Ectodermal cell (in vitro differentiated cells): ENCODE data around the gene HS2ST1.
"Not testable (repeated sequence)": the region's sequence is repeated elsewhere in the genome, so short reads cannot be mapped to it uniquely, and the experiment has no call there.

ENCODE experiments used
- H3K27ac ChIP-seq: 2 replicates; pipeline ENCODE4 v1.7.0; 2013; ENCODE audit warnings: mild to moderate bottlenecking, low read depth, low read length; ENCODE audit not compliant: insufficient read depth, poor library complexity, severe bottlenecking
- H3K27me3 ChIP-seq: 2 replicates; pipeline ENCODE4 v1.7.0; 2013; ENCODE audit warnings: mild to moderate bottlenecking, low read length; ENCODE audit not compliant: insufficient read depth, control insufficient read depth, poor library complexity, severe bottlenecking
- H3K36me3 ChIP-seq: one replicate; pipeline ENCODE4 v1.7.0; 2013; ENCODE audit warnings: low read length; ENCODE audit not compliant: control insufficient read depth, insufficient read depth
- H3K4me1 ChIP-seq: one replicate; pipeline ENCODE4 v1.7.0; 2013; ENCODE audit warnings: low read length; ENCODE audit not compliant: control insufficient read depth, insufficient read depth
- H3K4me3 ChIP-seq: 2 replicates; pipeline ENCODE4 v1.7.0; 2013; ENCODE audit warnings: low read depth, low read length, control low read depth; ENCODE audit not compliant: insufficient read depth
- H3K9me3 ChIP-seq: 2 replicates; pipeline ENCODE4 v1.7.0; 2013; ENCODE audit warnings: mild to moderate bottlenecking, low read length, moderate library complexity; ENCODE audit not compliant: control insufficient read depth
- WGBS, 2 experiments: methylation state at CpG; one replicate each; pipeline ENCODE4 v1.1.7; 2013; ENCODE audit warnings: missing lambda C conversion rate in 2 of 2; 5-methylcytosine and 5-hydroxymethylcytosine counted together

Gene HS2ST1

GRCh38 chr1:87052961-87053360 lies 138.5 kb downstream of the HS2ST1 start:
- Histone ChIP-seq H3K27ac (no peak overlapping the region), H3K4me3 (no peak overlapping the region), H3K4me1 (no peaks in the 10 kb centered on the region), H3K27me3 (no peaks in the 10 kb centered on the region), H3K36me3 (no peaks in the 10 kb centered on the region), H3K9me3 (no peaks in the 10 kb centered on the region)
- 80 to 92% methylated on average over 1 of the region's 1 CpG for WGBS, 2 experiments

GRCh38 chr1:87053446-87053845 lies 139.0 kb downstream of the HS2ST1 start:
- Histone ChIP-seq H3K36me3 (no peaks in the 10 kb centered on the region), H3K27me3 (no peaks in the 10 kb centered on the region), H3K9me3 (no peaks in the 10 kb centered on the region), H3K4me3 (no peak overlapping the region), H3K27ac (no peak overlapping the region), H3K4me1 (no peaks in the 10 kb centered on the region)
- 94 to 100% methylated on average over 1 of the region's 1 CpG for whole genome bisulfite sequencing, 2 experiments

- Histone ChIP-seq H3K4me3 (no peak overlapping the region), H3K27me3 (no peaks in the 10 kb centered on the region), H3K27ac (no peak overlapping the region), H3K9me3 (no peaks in the 10 kb centered on the region), H3K4me1 (no peaks in the 10 kb centered on the region), H3K36me3 (no peaks in the 10 kb centered on the region)
Measured at GRCh38 chr1:87056974-87057373, 142.5 kb downstream of the HS2ST1 start.

DNA sequence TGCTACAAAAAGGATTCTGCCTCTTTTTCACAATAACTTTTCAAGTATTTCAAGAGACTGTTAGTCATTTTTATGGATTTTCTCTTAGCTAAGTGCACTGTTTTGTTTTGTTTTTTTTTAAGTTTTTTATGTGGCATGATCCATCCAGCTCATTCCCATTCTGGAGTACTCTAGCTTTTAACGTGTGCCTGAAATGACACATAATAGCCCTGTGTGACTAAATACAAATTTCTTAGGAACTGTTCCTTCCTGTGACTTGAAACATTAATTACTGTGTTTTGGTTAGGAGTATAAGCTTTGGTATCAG lies 143.9 kb downstream of the HS2ST1 start:
- no peaks in the 10 kb centered on the region for H3K36me3 ChIP-seq
- H3K4me1 ChIP-seq: no peaks in the 10 kb centered on the region
- H3K27me3 ChIP-seq: no peaks in the 10 kb centered on the region
- WGBS, 2 experiments: 83 to 100% methylated on average over 1 of the region's 1 CpG
- no peak overlapping the region for H3K4me3 ChIP-seq
- H3K9me3 ChIP-seq: no peaks in the 10 kb centered on the region
- H3K27ac ChIP-seq: no peak overlapping the region

- H3K36me3 ChIP-seq: no peaks in the 10 kb centered on the region
- H3K9me3 ChIP-seq: no peaks in the 10 kb centered on the region
- no peaks in the 10 kb centered on the region for H3K4me1 ChIP-seq
- no peaks in the 10 kb centered on the region for H3K27me3 ChIP-seq
- no peak overlapping the region for H3K27ac ChIP-seq
- H3K4me3 ChIP-seq: no peak overlapping the region
Measured at GRCh38 chr1:87061742-87062156, 147.3 kb downstream of the HS2ST1 start.

DNA sequence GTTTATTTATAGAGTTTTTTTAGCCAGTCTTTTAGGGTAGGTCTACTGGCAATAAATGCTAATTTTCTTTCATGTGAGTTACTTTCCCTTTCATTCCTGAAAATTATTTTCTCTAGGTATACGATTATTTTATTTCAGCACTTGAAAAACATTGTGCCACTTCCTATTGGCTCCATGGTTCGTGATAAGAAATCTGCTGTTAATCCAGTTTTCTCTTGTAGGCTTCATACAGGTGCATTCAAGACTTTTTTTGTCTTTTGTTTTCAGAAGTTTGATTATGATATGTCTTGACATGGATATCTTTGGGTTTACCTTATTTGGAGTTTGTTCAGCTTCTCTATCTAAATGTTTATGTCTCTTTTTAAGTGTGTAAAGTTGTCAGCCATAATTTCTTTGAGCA lies 148.3 kb downstream of the HS2ST1 start:
- Histone ChIP-seq H3K36me3 (no peaks in the 10 kb centered on the region), H3K9me3 (no peaks in the 10 kb centered on the region), H3K27me3 (no peaks in the 10 kb centered on the region), H3K27ac (no peak overlapping the region), H3K4me3 (no peak overlapping the region), H3K4me1 (no peaks in the 10 kb centered on the region)
- 92 to 99% methylated on average over 2 of the region's 2 CpGs for WGBS, 2 experiments

DNA sequence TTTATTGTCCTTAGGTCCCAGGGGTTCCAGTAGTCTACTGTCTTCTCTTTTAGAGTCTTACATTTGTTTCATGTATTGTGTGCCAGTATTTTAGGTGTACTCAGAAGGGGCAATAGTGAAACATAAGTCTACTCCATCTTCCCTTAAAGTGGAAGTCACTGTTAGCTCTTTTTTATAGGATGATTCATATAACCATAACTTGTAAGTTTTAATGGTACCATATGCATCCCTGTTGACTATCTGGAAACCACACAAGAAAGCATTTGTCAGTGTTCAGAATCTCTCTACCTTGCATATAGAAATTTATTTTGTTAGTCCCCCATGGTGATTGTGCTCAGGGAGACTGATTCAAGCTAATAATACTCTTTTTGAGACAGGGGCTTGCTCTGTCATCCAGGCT lies 149.9 kb downstream of the HS2ST1 start:
- Histone ChIP-seq H3K27me3 (no peaks in the 10 kb centered on the region), H3K36me3 (no peaks in the 10 kb centered on the region), H3K27ac (no peak overlapping the region), H3K9me3 (no peaks in the 10 kb centered on the region), H3K4me3 (no peak overlapping the region), H3K4me1 (no peaks in the 10 kb centered on the region)

DNA sequence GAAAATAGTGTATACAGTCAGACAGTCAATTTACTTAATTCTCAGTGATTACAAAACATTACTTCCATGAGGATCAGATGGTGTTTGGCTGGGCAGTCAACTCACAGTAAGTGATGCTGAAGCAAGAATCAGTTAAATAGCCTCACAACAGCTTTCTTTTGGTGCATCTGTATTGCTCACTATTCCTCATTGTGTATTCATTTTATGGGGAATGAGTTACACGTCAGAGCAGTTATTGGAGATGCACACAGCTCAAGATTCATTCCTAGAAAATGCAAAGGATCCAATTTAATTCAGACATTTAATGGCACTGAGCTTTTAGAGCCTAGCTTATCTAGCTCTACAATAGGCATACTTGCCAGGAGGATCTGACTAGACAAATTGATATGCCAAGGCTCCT lies 150.6 kb downstream of the HS2ST1 start:
- Histone ChIP-seq H3K36me3 (no peaks in the 10 kb centered on the region), H3K9me3 (no peaks in the 10 kb centered on the region), H3K4me3 (no peak overlapping the region), H3K27me3 (no peaks in the 10 kb centered on the region), H3K4me1 (no peaks in the 10 kb centered on the region), H3K27ac (no peak overlapping the region)
- WGBS, 2 experiments: 91 to 100% methylated on average over 1 of the region's 1 CpG

DNA sequence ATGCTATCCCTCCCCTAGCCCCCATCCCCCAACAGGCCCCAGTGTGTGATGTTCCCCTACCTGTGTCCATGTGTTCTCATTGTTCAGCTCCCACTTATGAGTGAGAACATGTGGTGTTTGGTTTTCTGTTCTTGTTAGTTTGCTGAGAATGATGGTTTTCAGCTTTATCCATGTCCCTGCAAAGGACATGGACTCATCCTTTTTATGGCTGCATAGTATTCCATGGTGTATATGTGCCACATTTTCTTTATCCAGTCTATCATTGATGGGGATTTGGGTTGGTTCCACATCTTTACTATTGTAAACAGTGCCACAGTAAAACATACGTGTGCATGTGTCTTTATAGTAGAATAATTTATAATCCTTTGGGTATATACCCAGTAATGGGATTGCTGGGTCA lies 152.3 kb downstream of the HS2ST1 start:
- not testable (repeated sequence) for H3K36me3 ChIP-seq, H3K27ac ChIP-seq, H3K9me3 ChIP-seq, H3K4me1 ChIP-seq, H3K27me3 ChIP-seq, H3K4me3 ChIP-seq
- no CpG with 5 or more reads among the region's 1 CpG for WGBS, 2 experiments

GRCh38 chr1:87072411-87072810 lies 158.0 kb downstream of the HS2ST1 start:
- no peak overlapping the region for H3K27ac ChIP-seq
- no peaks in the 10 kb centered on the region for H3K36me3 ChIP-seq
- no peaks in the 10 kb centered on the region for H3K27me3 ChIP-seq
- H3K4me1 ChIP-seq: no peaks in the 10 kb centered on the region
- no peak overlapping the region for H3K4me3 ChIP-seq
- H3K9me3 ChIP-seq: no peaks in the 10 kb centered on the region

DNA sequence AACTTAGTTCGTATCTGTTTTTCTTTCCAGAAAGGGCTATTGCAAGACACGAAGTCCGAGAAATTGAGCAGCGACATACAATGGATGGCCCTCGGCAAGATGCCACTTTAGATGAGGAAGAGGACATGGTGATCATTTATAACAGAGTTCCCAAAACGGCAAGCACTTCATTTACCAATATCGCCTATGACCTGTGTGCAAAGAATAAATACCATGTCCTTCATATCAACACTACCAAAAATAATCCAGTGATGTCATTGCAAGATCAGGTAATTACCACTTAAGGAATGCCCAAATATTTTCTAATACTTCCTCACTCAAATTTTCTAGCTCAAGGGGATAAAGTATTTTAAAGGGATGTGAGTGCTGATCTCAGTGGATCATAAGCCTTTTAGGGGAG lies 158.5 kb downstream of the HS2ST1 start:
- Histone ChIP-seq H3K36me3 (no peaks in the 10 kb centered on the region), H3K27ac (no peak overlapping the region), H3K4me3 (no peak overlapping the region), H3K27me3 (no peaks in the 10 kb centered on the region), H3K9me3 (no peaks in the 10 kb centered on the region), H3K4me1 (no peaks in the 10 kb centered on the region)
- WGBS, 2 experiments: 94 to 98% methylated on average over 7 of the region's 7 CpGs
